HG03521 (cell line): ENCODE data around the gene IQSEC1.

Experiments used
- ATAC-seq: cut with Tn5 transposase; IDR thresholded peaks from one replicate; pipeline ENCODE4 v1.9.1; 2021; ENCODE audit warnings: mild to moderate bottlenecking, moderate library complexity; ENCODE audit not compliant: unreplicated experiment

The IQSEC1 gene

GRCh38 chr3:12941495-12942023, 131.7 kb downstream of the IQSEC1 start:
- no peak for ATAC-seq

GRCh38 chr3:12940854-12941253, 132.4 kb downstream of the IQSEC1 start:
- ATAC-seq = no peak

GRCh38 chr3:12939137-12939536, 134.1 kb downstream of the IQSEC1 start:
- no peak for ATAC-seq

- ATAC-seq = no peak
Measured at GRCh38 chr3:12938258-12938711, 134.9 kb downstream of the IQSEC1 start.

GRCh38 chr3:12935861-12936830, 137.1 kb downstream of the IQSEC1 start:
- no peak for ATAC-seq

- no peak for ATAC-seq
Measured at GRCh38 chr3:12935023-12935860, 138.0 kb downstream of the IQSEC1 start.

GRCh38 chr3:12934431-12934830, 138.8 kb downstream of the IQSEC1 start:
- no peak for ATAC-seq

GRCh38 chr3:12933901-12934300, 139.3 kb downstream of the IQSEC1 start:
- ATAC-seq = no peak

- no peak for ATAC-seq
Measured at GRCh38 chr3:12932754-12933153, 140.5 kb downstream of the IQSEC1 start.

GRCh38 chr3:12932347-12932746, 140.9 kb downstream of the IQSEC1 start:
- no peak for ATAC-seq

GRCh38 chr3:12931273-12931905, 141.8 kb downstream of the IQSEC1 start:
- no peak for ATAC-seq

- ATAC-seq = no peak
Measured at GRCh38 chr3:12929801-12930200, 143.4 kb downstream of the IQSEC1 start.

GRCh38 chr3:12926660-12927059, 146.6 kb downstream of the IQSEC1 start:
- ATAC-seq = no peak

- no peak for ATAC-seq
Measured at GRCh38 chr3:12925648-12926047, 147.6 kb downstream of the IQSEC1 start.

- ATAC-seq = no peak
Measured at GRCh38 chr3:12924437-12924836, 148.8 kb downstream of the IQSEC1 start.

- no peak for ATAC-seq
Measured at GRCh38 chr3:12922881-12923431, 150.3 kb downstream of the IQSEC1 start.

- ATAC-seq = no peak
Measured at GRCh38 chr3:12922306-12922705, 150.9 kb downstream of the IQSEC1 start.

GRCh38 chr3:12921736-12922135, 151.5 kb downstream of the IQSEC1 start:
- no peak for ATAC-seq

- ATAC-seq = no peak
Measured at GRCh38 chr3:12920967-12921366, 152.3 kb downstream of the IQSEC1 start.

- no peak for ATAC-seq
Measured at GRCh38 chr3:12919205-12919604, 154.0 kb downstream of the IQSEC1 start.

GRCh38 chr3:12918231-12918630, 155.0 kb downstream of the IQSEC1 start:
- ATAC-seq = no peak
